ENCODE data around the gene RMP24.

RMP24 gene

DNA sequence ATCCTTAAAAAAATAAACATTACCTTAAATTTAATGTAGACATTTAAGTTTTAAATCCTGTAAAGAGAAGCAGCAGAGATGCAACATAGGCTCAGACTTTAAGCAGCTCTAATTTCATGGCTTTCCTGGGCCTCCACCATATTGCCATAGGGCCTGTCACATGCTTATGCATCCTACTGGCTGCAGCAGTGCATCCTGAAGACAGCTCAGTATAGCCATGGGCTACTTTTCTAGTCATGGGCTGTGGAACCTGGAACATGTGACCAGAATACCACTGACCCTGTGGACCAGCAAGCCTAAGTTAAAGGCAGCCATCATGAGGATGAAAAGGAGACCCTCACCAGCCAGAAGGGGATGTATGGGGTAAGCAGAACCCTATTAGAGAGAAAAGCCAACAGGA is 10.7 kb downstream of the RMP24 start:
- H3K27me3 ChIP-seq (ENCODE audit: control insufficient read depth in 3 of 3, insufficient read depth in 3 of 3, low read length in 2 of 3), result no peaks in the 10 kb centered on the region
- DNase-seq (no peak), ATAC-seq (ENCODE audit: insufficient read depth, low FRiP score) (no peak)
- H3K9me3 ChIP-seq (ENCODE audit: control insufficient read depth in 4 of 4, insufficient read depth in 3 of 4, low read length in 3 of 4), result no peaks in the 10 kb centered on the region
- no peak overlapping the region for H3K4me3 ChIP-seq
- no peak overlapping the region for H3K27ac ChIP-seq (ENCODE audit: low read depth in 1 of 2, low read length in 1 of 2)
- H3K36me3 ChIP-seq (ENCODE audit: control insufficient read depth in 4 of 4, insufficient read depth in 4 of 4, low read length in 4 of 4), result peaks cover 4 to 28% (median 18%) of the 10 kb centered on the region in 4 donors
- no peaks in the 10 kb centered on the region for H3K4me1 ChIP-seq (ENCODE audit: control insufficient read depth in 5 of 5, insufficient read depth in 5 of 5, low read length in 5 of 5)
- no peak for TF ChIP-seq CTCF (IDR thresholded peaks at IDR 0.05; ENCODE audit: control extremely low read depth, extremely low read depth)
- H3K9ac ChIP-seq (ENCODE audit: insufficient read depth in 1 of 2, low read length in 2 of 2), result no peak overlapping the region

DNA sequence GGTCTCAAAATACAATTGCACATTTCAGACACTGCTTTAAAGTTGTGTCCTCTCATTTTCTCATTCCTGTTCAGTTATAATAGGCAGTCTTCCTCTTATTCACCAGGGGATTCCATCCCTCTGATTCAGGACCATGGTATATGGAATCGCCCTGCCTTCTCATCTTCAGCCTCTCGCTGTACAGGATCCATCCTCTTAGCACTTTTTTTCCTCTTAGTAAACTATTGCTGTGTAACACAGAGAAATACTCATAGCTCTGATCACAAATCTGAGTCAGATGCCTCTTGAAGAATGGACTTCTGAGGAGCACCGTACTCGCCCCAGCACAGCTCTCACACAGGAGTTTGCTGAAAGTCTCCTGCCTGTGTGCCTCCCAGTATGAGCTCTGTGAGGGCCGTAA is 11.3 kb downstream of the RMP24 start:
- H3K4me1 ChIP-seq (ENCODE audit: control insufficient read depth in 5 of 5, insufficient read depth in 5 of 5, low read length in 5 of 5), result no peaks in the 10 kb centered on the region
- H3K9ac ChIP-seq (ENCODE audit: insufficient read depth in 1 of 2, low read length in 2 of 2), result no peak overlapping the region
- H3K27ac ChIP-seq (ENCODE audit: low read depth in 1 of 2, low read length in 1 of 2), result no peak overlapping the region
- H3K27me3 ChIP-seq (ENCODE audit: control insufficient read depth in 3 of 3, insufficient read depth in 3 of 3, low read length in 2 of 3), result no peaks in the 10 kb centered on the region
- no peak overlapping the region for H3K4me3 ChIP-seq
- H3K36me3 ChIP-seq (ENCODE audit: control insufficient read depth in 4 of 4, insufficient read depth in 4 of 4, low read length in 4 of 4), result peaks cover 2 to 23% (median 14%) of the 10 kb centered on the region in 4 donors
- TF ChIP-seq CTCF (IDR thresholded peaks at IDR 0.05; ENCODE audit: control extremely low read depth, extremely low read depth), result no peak
- DNase-seq, result no peak
- ATAC-seq (ENCODE audit: insufficient read depth, low FRiP score), result no peak
- WGBS, 2 donors, result 96% methylated on average over 5 of the region's 5 CpGs
- H3K9me3 ChIP-seq (ENCODE audit: control insufficient read depth in 4 of 4, insufficient read depth in 3 of 4, low read length in 3 of 4), result no peaks in the 10 kb centered on the region

GRCh38 chr18:35991696-35992095 is 19.2 kb downstream of the RMP24 start:
- Histone ChIP-seq H3K9me3 (ENCODE audit: control insufficient read depth in 4 of 4, insufficient read depth in 3 of 4, low read length in 3 of 4) (no peaks in the 10 kb centered on the region), H3K36me3 (ENCODE audit: control insufficient read depth in 4 of 4, insufficient read depth in 4 of 4, low read length in 4 of 4) (peaks cover 4 to 18% (median 9%) of the 10 kb centered on the region in 4 donors), H3K4me3 (no peak overlapping the region), H3K4me1 (ENCODE audit: control insufficient read depth in 5 of 5, insufficient read depth in 5 of 5, low read length in 5 of 5) (no peaks in the 10 kb centered on the region), H3K27me3 (ENCODE audit: control insufficient read depth in 3 of 3, insufficient read depth in 3 of 3, low read length in 2 of 3) (no peaks in the 10 kb centered on the region), H3K9ac (ENCODE audit: insufficient read depth in 1 of 2, low read length in 2 of 2) (no peak overlapping the region), H3K27ac (ENCODE audit: low read depth in 1 of 2, low read length in 1 of 2) (no peak overlapping the region)
- DNase-seq, result no peak
- no peak for ATAC-seq (ENCODE audit: insufficient read depth, low FRiP score)
- TF ChIP-seq CTCF (IDR thresholded peaks at IDR 0.05; ENCODE audit: control extremely low read depth, extremely low read depth), result no peak

- Histone ChIP-seq H3K36me3 (ENCODE audit: control insufficient read depth in 4 of 4, insufficient read depth in 4 of 4, low read length in 4 of 4) (peaks cover 4 to 15% (median 9%) of the 10 kb centered on the region in 4 donors), H3K9ac (ENCODE audit: insufficient read depth in 1 of 2, low read length in 2 of 2) (no peak overlapping the region), H3K4me3 (no peak overlapping the region), H3K4me1 (ENCODE audit: control insufficient read depth in 5 of 5, insufficient read depth in 5 of 5, low read length in 5 of 5) (no peaks in the 10 kb centered on the region), H3K9me3 (ENCODE audit: control insufficient read depth in 4 of 4, insufficient read depth in 3 of 4, low read length in 3 of 4) (no peaks in the 10 kb centered on the region), H3K27me3 (ENCODE audit: control insufficient read depth in 3 of 3, insufficient read depth in 3 of 3, low read length in 2 of 3) (no peaks in the 10 kb centered on the region), H3K27ac (ENCODE audit: low read depth in 1 of 2, low read length in 1 of 2) (no peak overlapping the region)
- TF ChIP-seq CTCF (IDR thresholded peaks at IDR 0.05; ENCODE audit: control extremely low read depth, extremely low read depth), result no peak
- DNase-seq, result no peak
- 97% methylated on average over 6 of the region's 6 CpGs for WGBS, 2 donors
- no peak for ATAC-seq (ENCODE audit: insufficient read depth, low FRiP score)
Measured at GRCh38 chr18:35993013-35993412, 20.5 kb downstream of the RMP24 start.
